ENCODE measurements around the gene CEP128.

Gene CEP128

DNA sequence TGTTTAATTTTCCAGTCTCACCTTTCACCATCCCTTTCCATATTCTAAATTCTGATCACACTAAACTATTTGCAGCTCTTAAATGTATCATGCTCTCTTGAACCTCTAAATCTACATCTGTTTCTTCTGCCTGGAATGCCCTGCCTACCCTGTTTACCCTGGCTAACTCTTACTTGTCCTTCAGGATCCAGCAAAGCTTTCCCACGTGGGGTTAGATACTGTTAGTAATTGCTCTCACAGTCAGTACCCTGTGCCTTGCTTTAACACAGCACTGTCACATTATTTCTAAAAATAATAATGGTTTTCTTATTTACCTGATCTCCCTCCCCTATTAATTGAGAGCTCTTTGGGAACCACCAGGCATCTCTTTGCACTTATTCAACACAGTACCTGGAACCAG lies 333.0 kb downstream of the CEP128 start:
- DNase-seq (ENCODE audit: low spot score), result no peak

- no peak for DNase-seq (ENCODE audit: low spot score)
Measured at GRCh38 chr14:80607430-80608190, 333.9 kb downstream of the CEP128 start.

- no peak for DNase-seq (ENCODE audit: low spot score)
Measured at GRCh38 chr14:80606347-80606772, 335.2 kb downstream of the CEP128 start.

DNA sequence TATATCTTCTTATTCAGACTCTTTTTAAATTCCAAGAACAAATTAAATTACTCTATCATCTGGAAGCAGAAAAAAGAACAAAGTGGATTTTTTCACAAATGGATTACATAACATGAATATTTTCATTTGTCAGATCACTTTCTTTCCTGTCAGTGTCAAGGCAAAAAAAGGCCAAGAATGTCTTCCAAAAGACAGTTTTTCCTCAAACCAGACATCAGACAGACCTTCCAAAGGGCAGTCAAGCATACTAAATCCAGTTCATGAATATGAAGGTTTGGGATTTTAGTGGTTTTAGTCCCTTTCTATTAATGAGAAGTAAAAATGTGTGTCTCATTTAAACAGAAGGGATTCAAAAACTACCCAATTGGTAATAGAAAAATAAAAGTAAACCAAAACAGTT lies 336.0 kb downstream of the CEP128 start:
- DNase-seq (ENCODE audit: low spot score), result no peak

DNA sequence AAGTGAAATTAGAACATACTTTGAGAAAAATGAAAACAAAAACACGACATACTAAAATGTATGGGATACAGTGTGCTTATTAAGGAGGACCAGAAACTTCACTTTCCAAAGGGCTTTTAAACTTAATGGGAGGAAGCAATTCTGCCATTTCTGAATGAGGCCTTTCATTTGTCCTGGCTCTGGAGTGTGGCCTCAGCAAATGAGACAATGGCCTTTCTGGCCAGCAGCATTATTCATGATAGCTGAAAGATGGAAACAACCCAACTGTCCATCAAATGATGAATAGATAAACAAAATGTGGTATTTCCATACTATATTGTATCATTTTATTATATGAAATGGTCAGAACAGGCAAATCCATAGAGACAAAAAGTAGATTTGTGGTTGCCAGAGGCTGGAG lies 338.6 kb downstream of the CEP128 start:
- DNase-seq (ENCODE audit: low spot score), result no peak

DNA sequence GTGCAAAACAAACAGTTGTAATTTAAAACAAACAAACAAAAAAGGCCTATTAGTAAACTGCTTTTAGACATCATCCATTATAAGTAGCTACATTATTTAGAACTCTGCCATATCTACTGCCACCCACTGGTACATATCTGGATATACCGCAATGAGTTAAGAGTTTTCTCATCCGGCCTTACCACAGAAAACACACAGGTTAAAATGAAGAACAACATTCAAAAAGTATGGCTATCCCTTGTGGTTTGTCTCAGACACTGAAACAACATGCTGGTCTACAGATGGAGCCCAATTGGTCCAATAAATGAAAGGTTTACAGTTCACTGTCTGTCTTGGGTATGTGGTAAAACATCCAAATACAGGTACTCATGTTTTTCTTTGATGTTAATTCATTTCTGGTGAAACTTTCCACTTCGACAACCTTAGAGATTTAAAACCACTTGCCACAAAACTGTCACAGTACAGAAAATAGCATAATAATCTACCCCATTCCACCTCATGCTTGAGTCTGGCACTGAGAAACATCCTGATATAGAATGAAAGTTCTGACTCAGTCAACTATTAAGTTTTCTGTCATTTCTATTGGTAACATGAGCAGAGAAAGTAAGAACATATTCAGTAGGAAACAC lies 354.3 kb downstream of the CEP128 start:
- DNase-seq (ENCODE audit: low spot score), result peak; percentile 1

- DNase-seq (ENCODE audit: low spot score), result no peak
Measured at GRCh38 chr14:80586131-80586530, 355.4 kb downstream of the CEP128 start.

GRCh38 chr14:80585506-80585835 lies 356.1 kb downstream of the CEP128 start:
- DNase-seq (ENCODE audit: low spot score), result no peak

DNA sequence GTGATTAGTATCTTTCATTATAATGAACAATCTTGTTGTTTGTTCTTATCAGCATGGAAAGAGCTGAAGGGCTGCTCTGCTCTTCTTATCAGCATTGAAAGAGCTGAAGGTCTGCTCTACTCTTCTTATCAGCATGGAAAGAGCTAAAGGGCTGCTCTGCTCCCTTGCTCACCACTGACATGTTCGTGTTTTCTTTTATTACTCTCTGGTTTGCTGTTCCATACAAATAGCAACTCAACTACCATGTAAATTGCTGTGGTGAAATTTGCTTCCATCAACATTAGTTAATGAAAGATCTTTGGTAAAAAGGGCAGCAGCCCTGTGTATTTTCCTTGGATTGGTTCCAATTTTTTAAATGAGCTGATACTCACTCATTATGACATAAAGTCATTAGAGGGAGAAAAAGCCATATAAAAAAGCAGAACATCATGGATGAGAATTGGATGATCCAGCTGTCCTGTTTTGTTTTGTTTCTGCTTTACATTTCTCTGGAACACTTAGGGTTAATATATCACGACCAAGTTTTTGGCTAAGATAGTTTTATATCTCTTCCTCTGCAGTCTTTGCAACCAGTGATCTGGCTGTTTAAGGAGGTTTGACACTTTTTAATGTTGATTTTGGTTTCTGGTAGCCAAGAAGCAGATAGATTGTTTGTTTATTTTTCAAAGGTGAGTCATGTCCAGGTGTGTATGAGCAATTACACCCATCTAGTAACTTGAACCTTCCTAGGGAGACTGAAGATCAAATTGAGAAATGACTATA lies 356.6 kb downstream of the CEP128 start:
- DNase-seq (ENCODE audit: low spot score), result no peak

DNA sequence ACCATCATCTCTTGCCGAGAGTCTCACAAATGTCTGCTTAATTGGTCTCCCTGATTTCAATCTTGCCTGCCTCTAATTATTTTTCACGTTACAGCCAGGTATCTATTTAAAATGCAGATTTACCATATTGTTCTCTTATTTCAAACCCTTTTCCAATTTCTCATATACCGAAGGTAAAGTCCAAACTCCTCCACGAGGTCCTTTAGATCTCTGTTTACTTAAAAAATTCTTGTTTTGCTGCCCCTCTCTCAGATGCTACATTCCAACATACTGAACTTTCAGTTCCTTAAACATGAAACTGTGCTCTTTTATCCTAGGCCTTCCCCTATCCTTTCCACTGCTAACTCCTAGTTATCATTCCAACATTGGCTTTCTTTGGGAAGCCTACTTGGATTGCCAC lies 363.9 kb downstream of the CEP128 start:
- DNase-seq (ENCODE audit: low spot score), result no peak

DNA sequence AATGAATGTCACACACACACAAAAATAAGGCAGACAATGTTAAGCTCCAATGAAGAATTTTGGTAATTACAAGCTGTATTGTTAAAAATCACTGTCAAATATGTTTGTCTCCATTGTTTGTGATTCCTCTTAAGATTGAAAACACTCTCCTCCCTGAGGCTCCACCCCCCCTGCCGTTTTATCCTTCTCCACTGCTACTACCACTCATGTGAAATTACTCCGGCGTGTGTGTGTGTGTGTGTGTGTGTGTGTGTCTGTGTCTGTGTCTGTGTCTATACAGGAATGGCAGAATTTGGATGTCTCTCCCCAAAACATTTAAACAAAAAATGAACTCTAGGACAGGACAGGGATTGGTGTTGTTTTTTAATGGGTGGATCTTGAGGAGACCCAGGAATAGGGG lies 365.1 kb downstream of the CEP128 start:
- DNase-seq (ENCODE audit: low spot score), result no peak

DNA sequence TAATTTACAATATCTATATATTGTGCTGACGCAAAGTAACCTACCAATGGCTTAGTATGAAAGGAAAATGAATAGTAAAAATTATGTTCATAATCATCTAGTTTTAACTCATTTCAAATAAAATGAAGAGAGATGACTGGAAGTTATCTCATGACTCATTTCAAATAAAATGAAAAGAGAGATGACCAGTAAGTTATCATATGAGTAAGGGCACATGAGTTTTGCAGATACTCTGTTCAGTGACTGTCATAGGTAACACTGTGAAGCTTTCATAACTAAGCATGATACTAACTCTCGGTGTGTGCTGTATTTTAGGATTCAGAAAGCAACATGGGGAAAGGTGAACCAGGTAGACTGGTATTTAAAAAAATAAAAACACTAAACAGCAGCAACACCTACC lies 365.8 kb downstream of the CEP128 start:
- DNase-seq (ENCODE audit: low spot score), result no peak

GRCh38 chr14:80572666-80573065 lies 368.9 kb downstream of the CEP128 start:
- no peak for DNase-seq (ENCODE audit: low spot score)

GRCh38 chr14:80570930-80571298 lies 370.6 kb downstream of the CEP128 start:
- no peak for DNase-seq (ENCODE audit: low spot score)

DNA sequence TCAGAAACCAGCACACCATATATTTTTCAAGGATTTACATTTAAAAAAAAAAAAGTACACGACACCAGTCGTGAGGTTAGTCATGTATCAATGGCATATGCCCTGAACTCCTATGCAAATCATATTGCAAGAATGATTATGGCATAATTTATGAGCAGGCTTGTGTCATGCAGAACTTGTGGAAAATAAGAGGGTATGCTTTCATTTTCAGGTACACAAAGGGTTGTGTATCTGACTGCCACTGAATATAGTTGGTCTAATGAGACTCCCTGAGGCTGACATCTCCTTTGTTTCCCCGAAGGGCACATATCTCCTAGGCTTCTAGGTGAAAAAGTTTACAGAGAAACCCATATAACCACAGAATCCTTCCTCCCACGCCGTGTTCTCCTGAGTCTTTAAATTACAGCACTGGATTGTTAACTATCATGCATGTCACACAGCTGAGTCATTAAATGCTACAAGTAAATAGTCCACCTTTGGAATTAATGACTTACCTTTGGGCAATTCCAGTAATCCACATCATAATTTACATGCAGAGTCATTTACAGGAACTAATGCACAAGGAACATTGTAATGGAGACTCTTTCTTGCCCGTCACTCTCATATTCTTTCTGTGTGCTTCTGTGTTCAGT lies 373.5 kb downstream of the CEP128 start:
- DNase-seq (ENCODE audit: low spot score), result no peak

DNA sequence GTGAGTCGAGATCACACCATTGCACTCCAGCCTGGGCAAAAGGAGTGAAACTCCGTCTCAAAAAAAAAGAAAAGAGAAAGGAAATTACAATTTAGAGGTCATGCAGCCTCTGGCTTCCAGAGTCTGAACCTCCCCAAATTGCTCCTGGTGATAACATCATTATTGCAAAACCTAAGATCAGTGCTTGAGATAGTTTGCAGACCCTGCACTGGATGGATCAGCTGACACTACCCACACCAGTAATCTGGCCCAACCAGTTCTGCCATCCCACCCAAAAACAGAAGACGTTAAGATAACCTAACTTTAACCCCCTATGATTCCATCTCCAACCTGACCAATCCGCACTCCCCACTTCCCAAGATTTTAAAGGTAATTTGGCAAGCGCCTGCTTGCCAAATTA lies 376.5 kb downstream of the CEP128 start:
- no peak for DNase-seq (ENCODE audit: low spot score)

DNA sequence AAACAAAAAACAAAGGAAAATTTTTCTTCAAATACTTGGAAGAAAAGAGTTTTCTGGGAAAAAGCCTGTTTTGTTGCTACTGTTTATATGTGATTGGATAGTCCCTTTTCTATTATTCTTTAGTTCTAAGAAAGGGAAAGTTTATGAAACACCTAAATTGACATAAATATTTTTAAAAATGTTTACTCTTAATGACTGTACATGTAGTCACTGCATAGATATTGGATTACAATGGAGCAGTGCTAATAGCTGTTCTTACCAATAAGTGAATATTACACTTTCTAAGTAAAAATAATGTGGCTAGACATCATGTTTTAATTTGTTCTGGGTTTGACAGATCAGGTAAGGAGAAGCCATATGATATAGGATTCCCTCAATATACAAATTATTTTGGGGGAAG lies 377.5 kb downstream of the CEP128 start:
- no peak for DNase-seq (ENCODE audit: low spot score)

DNA sequence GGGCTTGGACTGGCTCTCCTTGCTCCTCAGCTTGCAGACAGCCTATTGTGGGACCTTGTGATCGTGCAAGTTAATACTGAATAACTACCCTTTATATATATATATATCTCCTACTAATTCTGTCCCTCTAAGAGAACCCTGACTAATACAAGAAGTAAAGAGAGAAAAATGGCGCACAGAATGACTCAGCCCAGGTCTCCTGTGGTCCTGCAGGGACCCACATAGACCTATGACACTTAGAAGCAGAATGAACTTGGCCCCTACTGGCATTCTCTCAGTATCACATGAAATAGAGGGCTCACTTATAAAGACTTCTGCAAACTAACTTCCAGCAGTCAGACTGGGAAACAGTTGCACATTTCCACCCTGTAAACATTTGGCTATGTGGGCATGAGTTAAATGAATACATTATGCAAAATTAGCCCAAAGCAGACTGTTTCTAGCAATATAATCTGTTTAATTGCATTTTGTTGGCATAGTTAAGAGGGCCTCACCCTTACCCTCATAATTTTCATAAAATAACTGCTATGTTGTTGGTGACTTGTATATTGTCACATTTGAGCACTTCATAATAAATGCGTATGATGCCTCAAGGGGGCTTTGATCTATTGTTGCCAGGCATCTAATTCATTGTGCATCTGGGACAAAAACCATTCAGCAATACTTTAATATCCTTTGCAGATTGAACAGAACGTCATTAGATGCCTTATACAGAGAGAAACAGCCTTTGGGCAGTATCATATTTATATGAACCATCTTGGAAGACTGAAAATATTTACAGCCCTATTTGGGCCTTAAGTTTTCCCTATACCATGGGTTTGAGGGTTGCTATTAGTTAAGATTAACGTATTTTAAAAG lies 380.5 kb downstream of the CEP128 start:
- no peak for DNase-seq (ENCODE audit: low spot score)

- DNase-seq (ENCODE audit: low spot score), result no peak
Measured at GRCh38 chr14:80554139-80554538, 387.4 kb downstream of the CEP128 start.

DNA sequence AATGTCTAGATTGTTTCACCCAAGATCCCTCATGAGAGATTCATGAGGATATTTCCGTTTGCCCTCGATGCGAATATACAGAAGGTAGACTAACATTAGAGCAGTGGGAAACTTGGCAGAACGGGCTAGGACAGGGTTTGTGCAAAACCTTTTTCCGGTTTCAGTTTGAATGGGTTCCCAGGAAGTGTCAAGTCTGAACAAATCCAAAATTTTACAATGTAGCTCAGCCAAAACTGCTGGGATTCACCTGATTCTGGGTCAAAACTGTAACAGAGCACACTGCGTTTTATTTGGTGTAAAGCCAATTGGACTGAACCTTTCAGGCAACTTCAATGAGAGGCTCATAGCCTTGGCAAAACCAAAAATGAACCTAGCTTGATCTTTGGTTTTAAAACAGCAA lies 392.4 kb downstream of the CEP128 start:
- no peak for DNase-seq (ENCODE audit: low spot score)

DNA sequence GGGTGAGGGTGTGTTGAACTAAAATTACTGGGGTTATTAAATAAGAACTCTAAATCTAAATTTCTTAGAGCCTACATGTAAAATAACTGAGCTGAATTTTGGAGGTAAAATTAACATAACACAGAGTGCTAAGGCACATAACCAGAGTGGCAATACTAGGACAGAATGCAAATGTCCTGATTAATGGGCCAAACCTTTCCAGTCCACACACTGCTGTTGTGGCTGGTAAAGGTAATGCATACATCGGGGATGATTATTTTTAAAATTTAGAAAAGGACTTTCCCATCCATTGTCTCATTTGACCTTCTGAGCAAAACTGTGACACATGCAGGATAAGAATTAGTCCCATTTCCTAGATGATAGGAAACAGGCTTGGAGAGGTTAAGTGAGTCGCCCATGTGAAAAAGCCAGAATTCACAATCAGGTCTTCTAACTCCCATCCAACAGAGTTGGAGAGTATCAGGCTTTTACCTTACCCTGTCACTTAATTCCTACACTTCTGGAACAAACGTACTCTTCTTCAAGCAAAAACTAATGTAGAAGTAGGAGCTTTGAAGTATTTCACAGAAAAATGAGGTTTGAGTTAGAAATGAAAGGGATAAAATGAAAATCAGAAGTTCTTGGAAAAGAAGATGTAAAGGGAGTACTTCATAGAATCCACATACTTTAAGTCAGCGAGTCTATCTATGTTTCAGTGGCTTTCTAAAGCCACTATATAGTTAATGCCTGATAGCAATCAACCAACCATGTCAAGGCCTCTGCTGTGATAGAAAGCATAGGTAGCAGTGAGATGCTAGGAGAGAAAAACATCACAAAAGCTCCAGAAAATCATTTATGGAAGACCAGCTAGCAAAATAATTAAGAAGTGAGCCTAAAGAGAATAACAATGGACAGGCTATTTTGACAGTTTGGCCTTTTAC lies 395.3 kb downstream of the CEP128 start:
- no peak for DNase-seq (ENCODE audit: low spot score)
